Activated T-cell treated with anti-CD3 and anti-CD28 coated beads, Interleukin-2, amount 50 U/mL, for 24 hours (primary cell): ENCODE results near the gene CCL28.
"Not testable (repeated sequence)": the region's sequence is repeated elsewhere in the genome, so short reads cannot be mapped to it uniquely, and the experiment has no call there.

Experiments used
- DNase-seq: peaks from one replicate; pipeline ENCODE4 v3.0.0-alpha.2; 2020
- H3K27ac Mint-ChIP-seq: 2 replicates; pipeline ENCODE4 v1.8.0; 2020; ENCODE audit warnings: mild to moderate bottlenecking, mixed read lengths
- H3K27me3 Mint-ChIP-seq: 2 replicates; pipeline ENCODE4 v1.8.0; 2020; ENCODE audit warnings: mixed read lengths
- H3K36me3 Mint-ChIP-seq: 2 replicates; pipeline ENCODE4 v1.8.0; 2020; ENCODE audit warnings: low read depth, mixed read lengths
- H3K4me1 Mint-ChIP-seq: 2 replicates; pipeline ENCODE4 v1.8.0; 2020; ENCODE audit warnings: low read depth, mixed read lengths
- H3K4me3 Mint-ChIP-seq: 2 replicates; pipeline ENCODE4 v1.8.0; 2020; ENCODE audit warnings: mild to moderate bottlenecking, moderate library complexity, mixed read lengths
- H3K9me3 Mint-ChIP-seq: 2 replicates; pipeline ENCODE4 v1.8.0; 2020; ENCODE audit warnings: mixed read lengths

The CCL28 gene

GRCh38 chr5:43418561-43418960 is 6.4 kb upstream of the CCL28 start:
- no peak for DNase-seq
- no peaks in the 10 kb centered on the region for H3K27me3 Mint-ChIP-seq
- no peaks in the 10 kb centered on the region for H3K4me1 Mint-ChIP-seq
- H3K4me3 Mint-ChIP-seq: no peak overlapping the region
- no peak overlapping the region for H3K27ac Mint-ChIP-seq
- H3K9me3 Mint-ChIP-seq: no peaks in the 10 kb centered on the region
- no peaks in the 10 kb centered on the region for H3K36me3 Mint-ChIP-seq

GRCh38 chr5:43416803-43417394 is 4.7 kb upstream of the CCL28 start:
- DNase-seq: no peak

GRCh38 chr5:43415935-43416802 is 4.0 kb upstream of the CCL28 start:
- no peak overlapping the region for H3K27ac Mint-ChIP-seq
- H3K4me1 Mint-ChIP-seq: no peaks in the 10 kb centered on the region
- H3K4me3 Mint-ChIP-seq: no peak overlapping the region
- H3K36me3 Mint-ChIP-seq: no peaks in the 10 kb centered on the region
- H3K9me3 Mint-ChIP-seq: no peaks in the 10 kb centered on the region
- no peak for DNase-seq
- H3K27me3 Mint-ChIP-seq: no peaks in the 10 kb centered on the region

More at GRCh38 chr5:43416803-43417394, 4.7 kb upstream of the CCL28 start:
- H3K4me1 Mint-ChIP-seq: no peaks in the 10 kb centered on the region
- H3K36me3 Mint-ChIP-seq: no peaks in the 10 kb centered on the region
- no peak overlapping the region for H3K4me3 Mint-ChIP-seq
- H3K27ac Mint-ChIP-seq: no peak overlapping the region
- H3K9me3 Mint-ChIP-seq: no peaks in the 10 kb centered on the region
- no peaks in the 10 kb centered on the region for H3K27me3 Mint-ChIP-seq

- H3K27ac Mint-ChIP-seq: no peak overlapping the region
- H3K36me3 Mint-ChIP-seq: no peaks in the 10 kb centered on the region
- H3K4me1 Mint-ChIP-seq: no peaks in the 10 kb centered on the region
- H3K9me3 Mint-ChIP-seq: no peaks in the 10 kb centered on the region
- H3K27me3 Mint-ChIP-seq: no peaks in the 10 kb centered on the region
- H3K4me3 Mint-ChIP-seq: no peak overlapping the region
- no peak for DNase-seq
These were observed 1.8 kb upstream of the CCL28 start for GRCh38 chr5:43413966-43414365.

- Mint-ChIP-seq H3K27me3 (no peaks in the 10 kb centered on the region), H3K4me3 (no peak overlapping the region), H3K4me1 (no peaks in the 10 kb centered on the region), H3K9me3 (no peaks in the 10 kb centered on the region), H3K36me3 (no peaks in the 10 kb centered on the region), H3K27ac (no peak overlapping the region)
- no peak for DNase-seq
These were observed 453 bp upstream of the CCL28 start for GRCh38 chr5:43412644-43413043.

- no peak overlapping the region for H3K27ac Mint-ChIP-seq
- no peaks in the 10 kb centered on the region for H3K27me3 Mint-ChIP-seq
- no peak overlapping the region for H3K4me3 Mint-ChIP-seq
- no peak for DNase-seq
- H3K4me1 Mint-ChIP-seq: no peaks in the 10 kb centered on the region
- H3K36me3 Mint-ChIP-seq: no peaks in the 10 kb centered on the region
- H3K9me3 Mint-ChIP-seq: peaks cover 6% of the 10 kb centered on the region
These were observed 696 bp downstream of the CCL28 start for GRCh38 chr5:43411495-43411894.

GRCh38 chr5:43410414-43410813 is 1.8 kb downstream of the CCL28 start:
- Mint-ChIP-seq H3K36me3 (no peaks in the 10 kb centered on the region), H3K9me3 (peaks cover 9% of the 10 kb centered on the region), H3K4me1 (no peaks in the 10 kb centered on the region), H3K27me3 (no peaks in the 10 kb centered on the region), H3K4me3 (no peak overlapping the region), H3K27ac (no peak overlapping the region)
- no peak for DNase-seq

- Mint-ChIP-seq H3K9me3 (peaks cover 15% of the 10 kb centered on the region), H3K4me1 (no peaks in the 10 kb centered on the region), H3K36me3 (no peaks in the 10 kb centered on the region), H3K27ac (no peak overlapping the region), H3K4me3 (no peak overlapping the region), H3K27me3 (no peaks in the 10 kb centered on the region)
- no peak for DNase-seq
These were observed 2.4 kb downstream of the CCL28 start for GRCh38 chr5:43409809-43410271.

GRCh38 chr5:43402524-43403066 is 9.6 kb downstream of the CCL28 start:
- not testable (repeated sequence) for H3K27me3 Mint-ChIP-seq, H3K4me3 Mint-ChIP-seq
- peaks cover 13% of the 10 kb centered on the region for H3K4me1 Mint-ChIP-seq

GRCh38 chr5:43401827-43402226 is 10.4 kb downstream of the CCL28 start:
- Mint-ChIP-seq H3K27me3 (no peaks in the 10 kb centered on the region), H3K4me3 (no peak overlapping the region), H3K36me3 (peaks cover 20% of the 10 kb centered on the region), H3K9me3 (peaks cover 20% of the 10 kb centered on the region), H3K4me1 (peaks cover 16% of the 10 kb centered on the region), H3K27ac (no peak overlapping the region)
- DNase-seq: no peak

More at GRCh38 chr5:43402524-43403066, 9.6 kb downstream of the CCL28 start:
- not testable (repeated sequence) for DNase-seq, H3K27ac Mint-ChIP-seq
- Mint-ChIP-seq H3K9me3 (peaks cover 23% of the 10 kb centered on the region), H3K36me3 (peaks cover 19% of the 10 kb centered on the region)

GRCh38 chr5:43400082-43400481 is 12.1 kb downstream of the CCL28 start:
- Mint-ChIP-seq H3K27me3 (no peaks in the 10 kb centered on the region), H3K4me3 (no peak overlapping the region), H3K4me1 (peaks cover 32% of the 10 kb centered on the region), H3K36me3 (peaks cover 24% of the 10 kb centered on the region), H3K9me3 (peaks cover 11% of the 10 kb centered on the region), H3K27ac (no peak overlapping the region)
- DNase-seq: no peak

- Mint-ChIP-seq H3K9me3 (no peaks in the 10 kb centered on the region), H3K4me3 (peak overlapping the region; percentile 87), H3K27ac (peak overlapping the region; percentile 92), H3K4me1 (peaks cover 42% of the 10 kb centered on the region), H3K36me3 (peaks cover 12% of the 10 kb centered on the region), H3K27me3 (no peaks in the 10 kb centered on the region)
- peak; percentile 81 for DNase-seq
These were observed 15.4 kb downstream of the CCL28 start for GRCh38 chr5:43396762-43397304.

- Mint-ChIP-seq H3K27me3 (no peaks in the 10 kb centered on the region), H3K9me3 (no peaks in the 10 kb centered on the region), H3K36me3 (peaks cover 29% of the 10 kb centered on the region), H3K27ac (no peak overlapping the region), H3K4me1 (peaks cover 41% of the 10 kb centered on the region), H3K4me3 (no peak overlapping the region)
- no peak for DNase-seq
These were observed 21.7 kb downstream of the CCL28 start for GRCh38 chr5:43390471-43390870.

GRCh38 chr5:43389679-43390329 is 22.4 kb downstream of the CCL28 start:
- H3K27ac Mint-ChIP-seq: peak overlapping the region; percentile 68
- H3K9me3 Mint-ChIP-seq: no peaks in the 10 kb centered on the region
- H3K4me1 Mint-ChIP-seq: peaks cover 38% of the 10 kb centered on the region
- H3K27me3 Mint-ChIP-seq: no peaks in the 10 kb centered on the region
- no peak overlapping the region for H3K4me3 Mint-ChIP-seq
- peaks cover 32% of the 10 kb centered on the region for H3K36me3 Mint-ChIP-seq
- DNase-seq: no peak
